ENCODE data around the gene NUF2.
A peak's percentile ranks its signal among the peaks of the same experiment; 100 is the strongest.
"Not testable (repeated sequence)": the region's sequence is repeated elsewhere in the genome, so short reads cannot be mapped to it uniquely, and the experiment has no call there.

The NUF2 gene

GRCh38 chr1:163303561-163303960 is 18.2 kb upstream of the NUF2 start:
- Mint-ChIP-seq H3K27me3 (ENCODE audit: low read depth, poor library complexity) (no peaks in the 10 kb centered on the region), H3K36me3 (ENCODE audit: low read depth) (peaks cover 39% of the 10 kb centered on the region), H3K9me3 (no peaks in the 10 kb centered on the region), H3K4me3 (no peak overlapping the region), H3K27ac (no peak overlapping the region), H3K4me1 (peaks cover 16% of the 10 kb centered on the region)
- no peak for TF ChIP-seq CTCF (IDR thresholded peaks at IDR 0.05)
- no peak for DNase-seq

- Mint-ChIP-seq H3K36me3 (ENCODE audit: low read depth) (peaks cover 35% of the 10 kb centered on the region), H3K9me3 (no peaks in the 10 kb centered on the region), H3K27ac (no peak overlapping the region), H3K4me1 (peaks cover 4% of the 10 kb centered on the region), H3K27me3 (ENCODE audit: low read depth, poor library complexity) (no peaks in the 10 kb centered on the region), H3K4me3 (no peak overlapping the region)
- DNase-seq, result no peak
- TF ChIP-seq CTCF (IDR thresholded peaks at IDR 0.05), result no peak
Observed at GRCh38 chr1:163305441-163305840, 16.3 kb upstream of the NUF2 start.

DNA sequence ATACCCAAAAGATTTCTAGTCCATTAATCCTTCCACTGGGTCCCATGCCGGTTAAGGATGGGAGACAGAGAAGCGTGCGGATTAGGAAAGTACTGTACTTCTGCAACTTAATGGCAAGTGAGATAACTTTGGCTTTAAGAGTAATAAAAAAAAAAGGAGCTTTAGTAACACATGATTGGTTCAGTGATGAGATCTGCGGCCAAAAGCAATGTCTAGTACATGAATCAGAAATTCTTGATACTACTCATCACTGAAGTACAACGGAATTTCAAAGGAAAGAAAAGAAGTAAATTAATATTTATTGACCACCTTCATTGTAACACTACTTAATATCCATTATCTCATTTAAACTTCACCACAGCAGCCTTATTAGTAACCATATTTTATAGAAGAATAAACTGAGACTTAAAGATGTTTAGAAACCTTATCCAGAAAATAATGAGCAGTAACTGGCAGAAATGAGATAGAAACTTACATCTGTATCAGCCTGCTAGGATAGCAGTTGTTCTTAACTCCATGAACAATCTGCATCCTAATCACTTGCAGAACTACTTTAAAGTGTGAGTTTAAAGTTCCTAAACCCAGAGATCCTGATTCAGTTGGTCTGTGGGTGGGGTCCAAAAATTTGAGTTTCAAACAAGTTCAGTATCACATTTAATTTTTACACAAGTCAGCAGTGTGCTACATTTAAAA is 14.1 kb upstream of the NUF2 start:
- TF ChIP-seq CTCF (IDR thresholded peaks at IDR 0.05), result no peak
- no peaks in the 10 kb centered on the region for H3K27me3 Mint-ChIP-seq (ENCODE audit: low read depth, poor library complexity)

DNA sequence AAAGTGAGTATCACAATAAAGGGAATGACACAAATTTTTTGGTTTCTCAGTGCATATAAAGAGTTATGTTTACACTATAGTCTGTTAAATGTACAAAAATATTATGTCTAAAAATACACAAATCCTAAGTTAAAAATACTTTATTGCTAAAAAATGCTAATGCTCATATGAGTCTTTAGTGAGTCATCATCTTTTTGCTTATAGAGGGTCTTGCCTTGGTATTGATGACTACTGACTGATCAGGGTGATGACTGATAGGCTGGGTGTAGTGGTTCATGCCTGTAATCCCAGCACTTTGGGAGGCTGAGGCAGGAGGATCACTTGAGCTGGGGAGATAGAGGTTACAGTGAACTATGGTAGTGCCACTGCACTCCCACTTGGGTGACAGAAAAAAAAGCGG is 12.9 kb upstream of the NUF2 start:
- Mint-ChIP-seq H3K9me3 (no peaks in the 10 kb centered on the region), H3K4me1 (no peaks in the 10 kb centered on the region)

More for the DNA sequence above, 14.1 kb upstream of the NUF2 start:
- DNase-seq, result no peak
- Mint-ChIP-seq H3K36me3 (ENCODE audit: low read depth) (peaks cover 22% of the 10 kb centered on the region), H3K4me1 (no peaks in the 10 kb centered on the region), H3K9me3 (no peaks in the 10 kb centered on the region), H3K27ac (no peak overlapping the region), H3K4me3 (no peak overlapping the region)

DNA sequence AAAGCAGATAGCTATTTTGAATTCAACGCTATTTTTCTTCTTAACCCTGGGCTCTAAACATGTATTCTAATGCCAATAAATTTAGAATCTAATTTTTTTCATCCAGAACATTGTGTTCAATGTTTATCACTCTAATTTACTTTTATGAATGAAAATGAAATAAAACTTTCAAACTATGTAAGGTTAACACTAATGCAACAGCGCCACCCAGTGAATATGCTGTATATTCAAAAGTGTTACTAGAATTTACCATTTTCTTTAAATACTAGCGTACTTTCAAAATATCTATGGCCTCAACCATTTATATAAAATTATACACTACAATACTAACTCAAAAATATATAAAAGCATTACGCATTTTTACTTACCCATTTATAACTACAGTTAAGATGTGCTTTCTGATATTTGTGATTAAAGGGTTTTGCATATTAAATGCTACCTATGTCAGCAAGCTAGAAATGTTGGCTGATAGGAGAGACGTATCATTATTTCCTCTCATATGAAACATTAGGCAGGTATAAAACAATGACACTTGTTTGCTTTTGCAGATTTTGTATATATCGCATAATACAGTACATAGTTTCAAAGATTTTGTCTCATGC is 5.9 kb upstream of the NUF2 start:
- no peaks in the 10 kb centered on the region for H3K27me3 Mint-ChIP-seq (ENCODE audit: low read depth, poor library complexity)
- peak; percentile 82 for TF ChIP-seq CTCF (IDR thresholded peaks at IDR 0.05)
- no peaks in the 10 kb centered on the region for H3K36me3 Mint-ChIP-seq (ENCODE audit: low read depth)
- H3K27ac Mint-ChIP-seq, result no peak overlapping the region
- peaks cover 4% of the 10 kb centered on the region for H3K4me1 Mint-ChIP-seq
- H3K9me3 Mint-ChIP-seq, result no peaks in the 10 kb centered on the region
- DNase-seq, result peak; percentile 45
- no peak overlapping the region for H3K4me3 Mint-ChIP-seq

More for the DNA sequence above, 12.9 kb upstream of the NUF2 start:
- Mint-ChIP-seq H3K27me3 (ENCODE audit: low read depth, poor library complexity) (no peaks in the 10 kb centered on the region), H3K36me3 (ENCODE audit: low read depth) (peaks cover 10% of the 10 kb centered on the region), H3K4me3 (no peak overlapping the region), H3K27ac (no peak overlapping the region)
- TF ChIP-seq CTCF (IDR thresholded peaks at IDR 0.05), result no peak
- no peak for DNase-seq

DNA sequence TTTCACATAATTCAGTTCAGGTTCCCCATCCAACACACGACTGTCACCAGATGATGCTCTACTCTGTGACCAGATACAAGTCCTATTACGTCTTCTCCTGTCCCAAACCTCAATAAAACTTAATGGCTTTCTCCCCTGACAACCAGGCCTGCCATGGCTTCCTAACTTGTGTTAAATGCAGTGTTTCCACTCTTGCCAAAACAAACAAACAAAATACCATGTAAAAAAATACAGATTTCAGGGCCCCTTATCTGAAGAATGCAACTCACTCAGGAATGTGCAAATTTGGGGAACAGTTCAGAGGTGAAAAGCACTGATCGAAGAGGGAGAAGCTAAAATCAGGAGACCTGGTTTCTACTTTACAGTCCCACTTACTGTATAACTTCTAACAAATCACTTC is 863 bp upstream of the NUF2 start:
- Mint-ChIP-seq H3K27ac (no peak overlapping the region), H3K36me3 (ENCODE audit: low read depth) (no peaks in the 10 kb centered on the region)
- DNase-seq, result no peak

GRCh38 chr1:163323339-163323738 is 1.6 kb downstream of the NUF2 start:
- not testable (repeated sequence) for H3K27ac Mint-ChIP-seq
- H3K4me3 Mint-ChIP-seq, result peak overlapping the region; percentile 98

More for the DNA sequence above, 863 bp upstream of the NUF2 start:
- Mint-ChIP-seq H3K4me1 (peaks cover 54% of the 10 kb centered on the region), H3K9me3 (no peaks in the 10 kb centered on the region), H3K4me3 (peak overlapping the region; percentile 98), H3K27me3 (ENCODE audit: low read depth, poor library complexity) (no peaks in the 10 kb centered on the region)
- no peak for TF ChIP-seq CTCF (IDR thresholded peaks at IDR 0.05)

More at GRCh38 chr1:163323339-163323738, 1.6 kb downstream of the NUF2 start:
- peaks cover 56% of the 10 kb centered on the region for H3K4me1 Mint-ChIP-seq
- H3K36me3 Mint-ChIP-seq (ENCODE audit: low read depth); H3K9me3 Mint-ChIP-seq; DNase-seq; H3K27me3 Mint-ChIP-seq (ENCODE audit: low read depth, poor library complexity): not testable (repeated sequence)

Data from nephron progenitor cell (in vitro differentiated cells).